Activated B cell treated with CpG ODN at 0.5 μM for 24 hours (primary cell): ENCODE measurements around the gene NFE2L3. TPM values are rescaled to one million over a fixed set of nuclear protein-coding genes. Genes with fewer than 3 reads are reported as not detected.

Experiments used
- ATAC-seq: fragments of 200-7000 bp; cut with Tn5 transposase; one replicate; pipeline ENCODE4 v1.10.0; 2021; ENCODE audit warnings: low read depth, mild to moderate bottlenecking, moderate library complexity
- CTCF ChIA-PET: fragments of 350-600 bp; sonication (Branson Sonifier 250); formaldehyde crosslinking; loops from one replicate; lab custom pipeline; 2021; ENCODE audit warnings: antibody characterized with exemption; lab: Charles Lee
- POLR2A ChIA-PET: fragments of 350-600 bp; sonication (Branson Sonifier 250); formaldehyde crosslinking; loops from one replicate; lab custom pipeline; 2021; ENCODE audit warnings: antibody characterized with exemption; lab: Charles Lee
- DNase-seq: peaks from one replicate; pipeline ENCODE4 v3.0.0; 2022
- H3K27ac Mint-ChIP-seq: one replicate; pipeline ENCODE4 v1.8.0; 2020; ENCODE audit warnings: mixed read lengths
- H3K27me3 Mint-ChIP-seq: one replicate; pipeline ENCODE4 v1.8.0; 2021; ENCODE audit warnings: mixed read lengths
- H3K36me3 Mint-ChIP-seq: one replicate; pipeline ENCODE4 v1.8.0; 2021; ENCODE audit warnings: low read depth, mixed read lengths
- H3K4me1 Mint-ChIP-seq: one replicate; pipeline ENCODE4 v1.8.0; 2021; ENCODE audit warnings: mixed read lengths
- H3K4me3 Mint-ChIP-seq: one replicate; pipeline ENCODE4 v1.8.0; 2020; ENCODE audit warnings: mild to moderate bottlenecking, mixed read lengths
- H3K9me3 Mint-ChIP-seq: one replicate; pipeline ENCODE4 v1.8.0; 2020; ENCODE audit warnings: mixed read lengths
- CTCF ChIP-seq: fragments of 200-600 bp; IDR thresholded peaks from one replicate; pipeline ENCODE4 v1.8.0; 2022; ENCODE audit warnings: antibody characterized with exemption, mild to moderate bottlenecking
- intact Hi-C: fragments of 100-400 bp; cut with micrococcal nuclease; formaldehyde crosslinking; loops from one replicate; pipeline ENCODE4 v1.15.1; 2024
- total RNA-seq: library from RNA; stranded (reverse); gene quantifications from 2 replicates; pipeline ENCODE4 v1.2.3, GENCODE V29; 2022

NFE2L3 gene
- total RNA-seq, 1 donor from 2014 or later: 2.7 TPM

GRCh38 chr7:26140380-26140779 lies 11.6 kb upstream of the NFE2L3 start:
- H3K27ac Mint-ChIP-seq: no peak overlapping the region
- H3K4me3 Mint-ChIP-seq: no peak overlapping the region
- H3K36me3 Mint-ChIP-seq: no peaks in the 10 kb centered on the region
- ATAC-seq (no peak), DNase-seq (no peak)
- no peaks in the 10 kb centered on the region for H3K4me1 Mint-ChIP-seq
- H3K9me3 Mint-ChIP-seq: peaks cover 2% of the 10 kb centered on the region
- H3K27me3 Mint-ChIP-seq: peaks cover 10% of the 10 kb centered on the region
- TF ChIP-seq CTCF: no peak
- intact Hi-C loops: no loop called here
- POLR2A ChIA-PET: no interaction called here
- CTCF ChIA-PET: no interaction called here

GRCh38 chr7:26141077-26141476 lies 10.9 kb upstream of the NFE2L3 start:
- no peak for ATAC-seq
- POLR2A ChIA-PET: no interaction called here

GRCh38 chr7:26143298-26144048 lies 8.5 kb upstream of the NFE2L3 start:
- DNase-seq (no peak), ATAC-seq (no peak)
- Mint-ChIP-seq H3K4me3 (no peak overlapping the region), H3K36me3 (no peaks in the 10 kb centered on the region), H3K9me3 (no peaks in the 10 kb centered on the region), H3K4me1 (no peaks in the 10 kb centered on the region), H3K27ac (no peak overlapping the region), H3K27me3 (peaks cover 12% of the 10 kb centered on the region)
- POLR2A ChIA-PET: interaction anchor here (1.2 kb wide), 1 partner anchor 10 kb away, joined by 4 read pairs; no protein-coding TSS in a partner anchor
- no peak for TF ChIP-seq CTCF
- intact Hi-C loops: no loop called here
- CTCF ChIA-PET: no interaction called here

More at GRCh38 chr7:26141077-26141476, 10.9 kb upstream of the NFE2L3 start:
- no peaks in the 10 kb centered on the region for H3K36me3 Mint-ChIP-seq
- H3K4me1 Mint-ChIP-seq: no peaks in the 10 kb centered on the region
- H3K4me3 Mint-ChIP-seq: no peak overlapping the region
- intact Hi-C loops: no loop called here
- no peak overlapping the region for H3K27ac Mint-ChIP-seq
- peaks cover 11% of the 10 kb centered on the region for H3K27me3 Mint-ChIP-seq
- CTCF ChIA-PET: no interaction called here
- no peak for DNase-seq
- no peaks in the 10 kb centered on the region for H3K9me3 Mint-ChIP-seq
- no peak for TF ChIP-seq CTCF

- DNase-seq: no peak
- TF ChIP-seq CTCF: no peak
- no peaks in the 10 kb centered on the region for H3K4me1 Mint-ChIP-seq
- ChIA-PET CTCF (no interaction called here), POLR2A (interaction anchor here (1.2 kb wide), 1 partner anchor 10 kb away, joined by 4 read pairs; no protein-coding TSS in a partner anchor)
- H3K27me3 Mint-ChIP-seq: peaks cover 12% of the 10 kb centered on the region
- H3K9me3 Mint-ChIP-seq: no peaks in the 10 kb centered on the region
- intact Hi-C loops: no loop called here
- no peak overlapping the region for H3K27ac Mint-ChIP-seq
- ATAC-seq: no peak
- H3K36me3 Mint-ChIP-seq: no peaks in the 10 kb centered on the region
- no peak overlapping the region for H3K4me3 Mint-ChIP-seq
Measured at GRCh38 chr7:26144184-26145080, 7.6 kb upstream of the NFE2L3 start.

- CTCF ChIA-PET: no interaction called here
Measured at GRCh38 chr7:26145238-26145637, 6.8 kb upstream of the NFE2L3 start.

More at GRCh38 chr7:26145238-26145637, 6.8 kb upstream of the NFE2L3 start:
- POLR2A ChIA-PET: interaction anchor here (0.7 kb wide), 1 partner anchor 165 kb away, joined by 7 read pairs; no protein-coding TSS in a partner anchor
- Mint-ChIP-seq H3K4me3 (no peak overlapping the region), H3K36me3 (no peaks in the 10 kb centered on the region), H3K27me3 (peaks cover 12% of the 10 kb centered on the region), H3K4me1 (no peaks in the 10 kb centered on the region), H3K9me3 (no peaks in the 10 kb centered on the region), H3K27ac (no peak overlapping the region)
- ATAC-seq (no peak), DNase-seq (no peak)
- TF ChIP-seq CTCF: no peak
- intact Hi-C loops: no loop called here
